H1 (cell line): ENCODE results near the gene CALCOCO2. TPM values are rescaled to one million over a fixed set of nuclear protein-coding genes. Genes with fewer than 3 reads are reported as not detected.

ENCODE experiments used
- CTCF ChIA-PET: fragments of 300-600 bp; sonication (Branson Sonifier 250); formaldehyde crosslinking; loops from one replicate; lab custom pipeline; 2021; ENCODE audit not compliant: partially characterized antibody; lab: Charles Lee
- POLR2A ChIA-PET: fragments of 300-600 bp; sonication (Branson Sonifier 250); formaldehyde crosslinking; loops from one replicate; lab custom pipeline; 2021; ENCODE audit warnings: inconsistent platforms; ENCODE audit not compliant: partially characterized antibody; lab: Charles Lee
- DNase-seq, 2 experiments: peaks; one replicate each; pipeline versions ENCODE4 v3.0.0 to v3.0.0-alpha.2; 2010 to 2022; ENCODE audit warnings: low spot score in 2 of 2, low read depth in 1 of 2, mixed read lengths in 1 of 2
- FAIRE-seq: peaks from 2 replicates; lab custom pipeline; 2011; peaks lifted over from hg19 to GRCh38; lab: Jason Lieb, UNC
- H2AFZ ChIP-seq: 2 replicates; pipeline ENCODE4 v1.8.1; 2012; ENCODE audit warnings: low read length, inconsistent platforms
- H2AK5ac ChIP-seq: 2 replicates; pipeline ENCODE4 v1.6.1; 2013; ENCODE audit warnings: low read depth, low read length
- H2BK120ac ChIP-seq: replicated peaks from 2 replicates; pipeline ENCODE3; 2013; ENCODE audit warnings: low read depth, low read length, inconsistent platforms
- H2BK12ac ChIP-seq: 2 replicates; pipeline ENCODE4 v1.6.1; 2013; ENCODE audit warnings: low read depth, low read length
- H2BK15ac ChIP-seq: 2 replicates; pipeline ENCODE4 v1.6.1; 2013; ENCODE audit warnings: low read length
- H2BK20ac ChIP-seq: 2 replicates; pipeline ENCODE4 v1.6.1; 2013; ENCODE audit warnings: low read length
- H2BK5ac ChIP-seq: 2 replicates; pipeline ENCODE4 v1.6.1; 2013; ENCODE audit warnings: low read depth, low read length
- H3K14ac ChIP-seq: 2 replicates; pipeline ENCODE4 v1.6.1; 2013; ENCODE audit warnings: inconsistent platforms; ENCODE audit not compliant: insufficient read length
- H3K18ac ChIP-seq: 2 replicates; pipeline ENCODE4 v1.6.1; 2013; ENCODE audit warnings: low read length; ENCODE audit errors: extremely low read depth
- H3K23ac ChIP-seq: 2 replicates; pipeline ENCODE4 v1.6.1; 2013; ENCODE audit warnings: inconsistent platforms; ENCODE audit not compliant: insufficient read length
- H3K23me2 ChIP-seq: 2 replicates; pipeline ENCODE4 v1.6.1; 2013; ENCODE audit warnings: low read depth, low read length
- H3K27ac ChIP-seq: 2 replicates; pipeline ENCODE4 v1.6.1; 2011; ENCODE audit warnings: low read depth, low read length, inconsistent platforms
- H3K27me3 ChIP-seq, 4 experiments: replicated peaks in 1 of 4; 1 replicate in 1 of 4; 2 replicates in 3 of 4; pipeline versions ENCODE4 v1.6.1 to v1.8.1; 2011 to 2013; ENCODE audit warnings: low read length in 3 of 4, mild to moderate bottlenecking in 3 of 4, inconsistent platforms in 2 of 4, mixed read lengths in 2 of 4, moderate library complexity in 1 of 4; ENCODE audit not compliant: control insufficient read depth in 3 of 4, insufficient read depth in 3 of 4; ENCODE audit errors: extremely low read depth in 1 of 4
- H3K36me3 ChIP-seq, 4 experiments: 2 replicates each; pipeline versions ENCODE4 v1.6.1 to v1.8.1; 2011 to 2013; ENCODE audit warnings: mild to moderate bottlenecking in 4 of 4, low read length in 3 of 4, moderate library complexity in 2 of 4, control low read depth in 1 of 4, inconsistent platforms in 1 of 4; ENCODE audit not compliant: insufficient read depth in 4 of 4, control insufficient read depth in 2 of 4
- H3K4ac ChIP-seq: replicated peaks from 2 replicates; pipeline ENCODE3; 2013; ENCODE audit warnings: low read length, low read depth, mixed read lengths, inconsistent platforms; ENCODE audit not compliant: insufficient read length
- H3K4me1 ChIP-seq, 4 experiments: replicated peaks in 1 of 4; 1 replicate in 1 of 4; 2 replicates in 3 of 4; pipeline versions ENCODE4 v1.6.1 to v1.8.1; 2011 to 2013; ENCODE audit warnings: low read length in 3 of 4, inconsistent platforms in 2 of 4, mixed read lengths in 1 of 4; ENCODE audit not compliant: insufficient read depth in 4 of 4, control insufficient read depth in 3 of 4
- H3K4me2 ChIP-seq, 2 experiments: 2 replicates each; pipeline versions ENCODE4 v1.6.1 to v1.8.1; 2011 to 2013; ENCODE audit warnings: low read depth in 2 of 2, low read length in 2 of 2, control low read depth in 1 of 2, inconsistent platforms in 1 of 2, mild to moderate bottlenecking in 1 of 2; ENCODE audit not compliant: insufficient read depth in 1 of 2
- H3K4me3 ChIP-seq, 4 experiments: fragments of 200-600, 300-600 bp in 1 of 4; sonication (generic), shearing (Covaris generic), sonication (Bioruptor Twin) in 1 of 4; 2 replicates each; pipeline versions ENCODE4 v1.5.1 to v1.8.1; 2011 to 2016; ENCODE audit warnings: low read length in 4 of 4, low read depth in 3 of 4, control low read depth in 2 of 4, inconsistent platforms in 2 of 4, mild to moderate bottlenecking in 2 of 4, mixed read lengths in 1 of 4, moderate library complexity in 1 of 4; ENCODE audit not compliant: insufficient read depth in 2 of 4; ENCODE audit errors: extremely low read depth in 1 of 4
- H3K56ac ChIP-seq: replicated peaks from 2 replicates; pipeline ENCODE3; 2013; ENCODE audit warnings: low read depth, mild to moderate bottlenecking, mixed read lengths, low read length, inconsistent platforms; ENCODE audit not compliant: insufficient read length
- H3K79me1 ChIP-seq: 2 replicates; pipeline ENCODE4 v1.6.1; 2013; ENCODE audit warnings: low read depth, low read length, control low read depth
- H3K79me2 ChIP-seq, 2 experiments: 2 replicates each; pipeline versions ENCODE4 v1.6.1 to v1.8.1; 2012 to 2013; ENCODE audit warnings: low read length in 2 of 2, mild to moderate bottlenecking in 2 of 2, inconsistent platforms in 1 of 2; ENCODE audit not compliant: insufficient read depth in 2 of 2, control insufficient read depth in 1 of 2
- H3K9ac ChIP-seq, 4 experiments: replicated peaks in 1 of 4; 1 replicate in 1 of 4; 2 replicates in 3 of 4; pipeline versions ENCODE4 v1.6.1 to v1.8.1; 2011 to 2013; ENCODE audit warnings: low read depth in 3 of 4, low read length in 3 of 4, control low read depth in 2 of 4, mild to moderate bottlenecking in 2 of 4, moderate library complexity in 2 of 4, inconsistent platforms in 1 of 4; ENCODE audit errors: extremely low read depth in 1 of 4
- H3K9me3 ChIP-seq, 2 experiments: 2 replicates each; pipeline versions ENCODE4 v1.6.1 to v1.8.1; 2012 to 2013; ENCODE audit warnings: mild to moderate bottlenecking in 2 of 2, moderate library complexity in 2 of 2, control low read depth in 1 of 2, inconsistent platforms in 1 of 2, low read depth in 1 of 2, low read length in 1 of 2, mixed read lengths in 1 of 2; ENCODE audit not compliant: insufficient read depth in 2 of 2
- H4K20me1 ChIP-seq, 2 experiments: replicated peaks in 1 of 2; 2 replicates each; pipeline versions ENCODE3 to v1.8.1; 2011 to 2013; ENCODE audit warnings: inconsistent platforms in 2 of 2, low read length in 2 of 2, mild to moderate bottlenecking in 1 of 2; ENCODE audit not compliant: insufficient read depth in 2 of 2, control insufficient read depth in 1 of 2
- H4K5ac ChIP-seq: 2 replicates; pipeline ENCODE4 v1.6.1; 2013; ENCODE audit warnings: low read length, low read depth, mixed read lengths, inconsistent platforms; ENCODE audit not compliant: insufficient read length
- H4K8ac ChIP-seq: 2 replicates; pipeline ENCODE4 v1.8.0; 2013; ENCODE audit warnings: mild to moderate bottlenecking, moderate library complexity, low read length, inconsistent platforms; ENCODE audit not compliant: insufficient read depth; ENCODE audit errors: extremely low read depth
- H4K91ac ChIP-seq: replicated peaks from 2 replicates; pipeline ENCODE3; 2013; ENCODE audit warnings: low read length, mixed read lengths, inconsistent platforms; ENCODE audit not compliant: insufficient read length
- ATF2 ChIP-seq: IDR thresholded peaks from 2 replicates; pipeline ENCODE4 v1.6.1; 2012; ENCODE audit warnings: low read length, inconsistent platforms
- CHD2 ChIP-seq: IDR thresholded peaks from 2 replicates; pipeline ENCODE4 v1.6.1; 2012; ENCODE audit warnings: low read length, improper control_type of control experiment
- CREB1 ChIP-seq: IDR thresholded peaks from 2 replicates; pipeline ENCODE4 v1.6.1; 2012; ENCODE audit warnings: inconsistent platforms
- EP300 ChIP-seq, 2 experiments: IDR thresholded peaks; 1 replicate in 1 of 2; 2 replicates in 1 of 2; pipeline ENCODE4 v1.6.1; 2011 to 2012; ENCODE audit warnings: low read depth in 2 of 2, low read length in 2 of 2, mild to moderate bottlenecking in 2 of 2, borderline replicate concordance in 1 of 2, inconsistent platforms in 1 of 2, moderate library complexity in 1 of 2
- POLR2AphosphoS5 ChIP-seq: IDR thresholded peaks from 2 replicates; pipeline ENCODE4 v1.6.1; 2011; ENCODE audit warnings: low read depth, low read length
- RAD21 ChIP-seq, 2 experiments: IDR thresholded peaks in 1 of 2; conservative IDR thresholded peaks in 1 of 2; 2 replicates each; pipeline ENCODE4 v1.6.1; 2011; ENCODE audit warnings: low read depth in 2 of 2, low read length in 2 of 2, improper control_type of control experiment in 1 of 2, inconsistent platforms in 1 of 2, mild to moderate bottlenecking in 1 of 2, moderate library complexity in 1 of 2
- SIRT6 ChIP-seq: IDR thresholded peaks from one replicate; pipeline ENCODE4 v1.7.1; 2012; ENCODE audit warnings: low read length, inconsistent platforms
- SP1 ChIP-seq: IDR thresholded peaks from 2 replicates; pipeline ENCODE4 v1.6.1; 2011; ENCODE audit warnings: low read depth, low read length
- TCF12 ChIP-seq: IDR thresholded peaks from 2 replicates; pipeline ENCODE4 v1.6.1; 2011; ENCODE audit warnings: low read depth, mild to moderate bottlenecking, low read length
- ZNF274 ChIP-seq: IDR thresholded peaks from 2 replicates; pipeline ENCODE4 v1.7.0; 2012; ENCODE audit warnings: low read length, borderline replicate concordance; ENCODE audit errors: extremely low read depth
- WGBS, 2 experiments: shearing (Covaris generic) in 1 of 2; methylation state at CpG; one replicate each; pipeline versions ENCODE4 v1.1.6 to v1.1.7; 2013 to 2015; ENCODE audit warnings: low lambda C conversion rate in 2 of 2, mixed read lengths in 2 of 2, inconsistent platforms in 1 of 2, low coverage in 1 of 2, missing lambda C conversion rate in 1 of 2; ENCODE audit not compliant: insufficient replicate concordance in 2 of 2, insufficient coverage in 1 of 2, insufficient read length in 1 of 2; ENCODE audit errors: extremely low coverage in 1 of 2, missing lambda C conversion rate in 1 of 2; 5-methylcytosine and 5-hydroxymethylcytosine counted together
- polyA plus RNA-seq, 7 experiments: library from polyadenylated mRNA; depleted of rRNA in 3 of 7; stranded (reverse) in 5 of 7; unstranded in 2 of 7; fragments of >200 nt in 5 of 7; fragments of 200-250 nt in 2 of 7; gene quantifications; 1 replicate in 5 of 7; 2 replicates in 1 of 7; 4 replicates in 1 of 7; pipeline versions ENCODE4 v1.2.1 to v1.2.3, GENCODE V29; 2011 to 2013; ENCODE audit warnings: missing spikeins in 2 of 7, mixed read lengths in 2 of 7
- total RNA-seq: library from RNA; stranded (reverse); fragmentation: NEBNext Ultra II Directional; extraction: Animal tissue kit (Norgen Biotek cat#: 25700); gene quantifications from 2 replicates; pipeline ENCODE4 v1.2.1, GENCODE V29; 2021

CALCOCO2 gene
- total and polyA plus RNA-seq, 2 of the 8 experiments (the other 6 are each of a cell fraction or from before 2014, with no cell fraction given) = 12.1 to 31.8 TPM

GRCh38 chr17:48819466-48819865 is 11.4 kb upstream of the CALCOCO2 start:
- no peak overlapping the region for H3K27ac ChIP-seq
- H2BK12ac ChIP-seq = peak overlapping the region; percentile 90; the same call in 1 of the 2 replicates
- no peaks in the 10 kb centered on the region for H3K79me1 ChIP-seq
- H4K91ac ChIP-seq = no peak overlapping the region
- ChIA-PET CTCF (interaction anchor here (1.3 to 88.5 kb wide), 3 partner anchors 15 to 148 kb away, joined by 3 to 2590 read pairs (median 11); partner anchors contain the start of gene ATP5MC1), POLR2A (interaction anchor here (0.6 to 3.1 kb wide), 3 partner anchors 11 to 178 kb away, joined by 4 to 16 read pairs (median 7); partner anchors contain the start of genes CALCOCO2 and IGF2BP1)
- H3K23ac ChIP-seq = no peak overlapping the region
- no peak overlapping the region for H2BK15ac ChIP-seq
- H3K9ac ChIP-seq = no peak overlapping the region
- no peak overlapping the region for H3K14ac ChIP-seq
- no peak for TF ChIP-seq SP1
- TF ChIP-seq CHD2 = no peak
- TF ChIP-seq ZNF274 = no peak
- no peak for TF ChIP-seq TCF12
- no peak for TF ChIP-seq ATF2
- no peak for TF ChIP-seq POLR2AphosphoS5
- no peak for TF ChIP-seq EP300 (IDR thresholded peaks at IDR 0.05; ENCODE audit: borderline replicate concordance in 1 of 2, low read depth in 2 of 2, low read length in 2 of 2)
- no peak for TF ChIP-seq CREB1
- TF ChIP-seq RAD21 (IDR thresholded peaks at IDR 0.05 in 1 of 2, conservative IDR thresholded peaks at IDR 0.05 in 1 of 2; ENCODE audit: low read depth in 2 of 2, low read length in 2 of 2) = no peak
- no peak for TF ChIP-seq SIRT6
- WGBS, 2 experiments = 81% methylated on average over 11 of the region's 11 CpGs; no CpG with 5 or more reads in 1 of the 2 experiments
- H3K4me2 ChIP-seq = no peak overlapping the region; a peak in 1 of 4 replicates
- H2BK120ac ChIP-seq = no peak overlapping the region
- peaks cover 14 to 18% (median 16%) of the 10 kb centered on the region in 4 experiments for H3K4me1 ChIP-seq
- no peak overlapping the region for H2AFZ ChIP-seq
- 0 out of 2 replicates have a peak overlapping the region, but pooled peaks have one; percentile 61 for H2BK20ac ChIP-seq
- peaks cover 3% of the 10 kb centered on the region; the same call in 1 of the 2 replicates for H3K23me2 ChIP-seq
- no peak for FAIRE-seq
- no peaks in the 10 kb centered on the region for H3K36me3 ChIP-seq
- H3K56ac ChIP-seq = no peak overlapping the region
- no peaks in the 10 kb centered on the region for H3K79me2 ChIP-seq
- H4K20me1 ChIP-seq = no peaks in the 10 kb centered on the region
- no peaks in the 10 kb centered on the region for H3K9me3 ChIP-seq
- DNase-seq = no peak
- H2AK5ac ChIP-seq = no peak overlapping the region
- no peak overlapping the region for H2BK5ac ChIP-seq
- no peak overlapping the region for H3K18ac ChIP-seq
- no peak overlapping the region for H3K4me3 ChIP-seq
- H3K27me3 ChIP-seq = no peaks in the 10 kb centered on the region
- H3K4ac ChIP-seq = no peak overlapping the region
- H4K8ac ChIP-seq = no peak overlapping the region
- no peak overlapping the region for H4K5ac ChIP-seq
